DLD1 (cell line): ENCODE measurements around the gene OR6B2.

Source experiments
- in situ Hi-C: cut with HindIII; loops from 2 replicates; pipeline ENCODE4 v1.10.0; 2017; ENCODE audit warnings: low sequenced_read_pairs

Gene OR6B2

DNA sequence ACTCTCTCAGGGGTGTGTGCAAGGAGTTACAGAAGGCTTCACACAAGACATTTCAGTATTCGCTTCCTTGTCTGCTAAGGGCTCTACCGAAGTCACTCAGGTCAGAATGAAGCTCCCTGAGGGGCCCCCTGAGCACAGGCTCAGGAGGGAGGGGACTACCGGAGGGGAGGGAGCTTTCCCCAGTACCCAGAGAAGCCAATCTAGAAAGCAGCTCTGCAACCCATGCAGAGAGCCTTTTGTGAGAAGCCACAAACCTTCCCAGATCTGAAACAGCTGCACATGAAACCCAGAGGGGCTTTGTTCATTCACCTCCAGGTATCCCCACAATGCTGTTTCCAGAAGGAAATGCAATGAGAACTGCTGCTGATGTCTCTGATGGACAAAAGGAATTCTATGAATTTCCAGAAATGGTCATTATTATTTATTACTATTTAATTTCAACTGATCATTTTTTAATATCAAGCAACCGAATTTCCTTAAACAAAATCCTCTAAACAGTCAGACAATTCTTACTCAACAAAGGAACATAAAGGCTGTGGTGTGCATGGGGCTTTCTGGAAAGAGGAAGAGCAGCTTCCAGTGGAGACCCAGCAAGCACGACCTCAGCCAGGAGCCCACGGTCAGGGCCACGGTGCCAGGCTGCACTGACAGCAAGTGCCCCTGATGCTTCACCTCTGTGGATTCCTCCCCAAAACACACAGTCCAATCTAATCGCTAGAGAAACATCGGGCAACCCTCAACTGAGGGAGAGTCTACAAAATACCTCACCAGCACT, 47.0 kb downstream of the OR6B2 start:
- in situ Hi-C loops: no loop called here
